MM.1S (cell line): ENCODE data around the gene RNFT2.
"Not testable (repeated sequence)": the region's sequence is repeated elsewhere in the genome, so short reads cannot be mapped to it uniquely, and the experiment has no call there.

Experiments
- DNase-seq: peaks from one replicate; pipeline ENCODE4 v3.0.0-alpha.2; 2015
- H2AFZ ChIP-seq: fragments of 300-600 bp; sonication (generic); 2 replicates; pipeline ENCODE4 v1.6.0; 2016; ENCODE audit warnings: antibody characterized with exemption, low read length
- H3F3A ChIP-seq: fragments of 300-600 bp; sonication (generic); 2 replicates; pipeline ENCODE4 v1.6.1; 2016; ENCODE audit warnings: mild to moderate bottlenecking, antibody characterized with exemption, low read length, moderate library complexity, mixed read lengths; ENCODE audit not compliant: insufficient read depth
- H3K27ac ChIP-seq: fragments of 300-600 bp; sonication (generic); 2 replicates; pipeline ENCODE4 v1.5.1; 2016; ENCODE audit warnings: mild to moderate bottlenecking, low read length
- H3K27me3 ChIP-seq: fragments of 300-600 bp; sonication (generic); replicated peaks from 2 replicates; pipeline ENCODE4 v1.6.0; 2016; ENCODE audit warnings: low read length; ENCODE audit not compliant: insufficient read depth
- H3K36me3 ChIP-seq: fragments of 300-600 bp; sonication (generic); replicated peaks from 2 replicates; pipeline ENCODE4 v1.6.1; 2016; ENCODE audit warnings: mild to moderate bottlenecking, low read length, mixed read lengths; ENCODE audit not compliant: insufficient read depth
- H3K4me1 ChIP-seq: fragments of 300-600 bp; sonication (generic); 2 replicates; pipeline ENCODE4 v1.6.1; 2016; ENCODE audit warnings: low read length, mixed read lengths
- H3K4me2 ChIP-seq: fragments of 300-600 bp; sonication (generic); 2 replicates; pipeline ENCODE4 v1.6.0; 2016; ENCODE audit warnings: low read depth, low read length
- H3K4me3 ChIP-seq: fragments of 300-600 bp; sonication (generic); 2 replicates; pipeline ENCODE4 v1.5.1; 2016; ENCODE audit warnings: low read length, mixed read lengths
- H3K79me2 ChIP-seq: fragments of 300-600 bp; sonication (generic); 2 replicates; pipeline ENCODE4 v1.6.1; 2016; ENCODE audit warnings: mixed run types, low read length, mixed read lengths
- H3K9ac ChIP-seq: fragments of 300-600 bp; sonication (generic); 2 replicates; pipeline ENCODE4 v1.6.1; 2016; ENCODE audit warnings: low read length, mixed read lengths
- H3K9me2 ChIP-seq: fragments of 300-600 bp; sonication (generic); replicated peaks from 2 replicates; pipeline ENCODE4 v1.6.1; 2016; ENCODE audit warnings: mild to moderate bottlenecking, low read length, mixed read lengths; ENCODE audit not compliant: insufficient read depth
- H3K9me3 ChIP-seq: fragments of 300-600 bp; sonication (generic); replicated peaks from 2 replicates; pipeline ENCODE4 v1.6.1; 2016; ENCODE audit warnings: mild to moderate bottlenecking, low read length, mixed read lengths; ENCODE audit not compliant: insufficient read depth
- H4K20me1 ChIP-seq: fragments of 300-600 bp; sonication (generic); 2 replicates; pipeline ENCODE4 v1.6.1; 2016; ENCODE audit warnings: mild to moderate bottlenecking, low read length, moderate library complexity, mixed read lengths; ENCODE audit not compliant: insufficient read depth
- EZH2 ChIP-seq: fragments of 300-600 bp; sonication (generic); optimal IDR thresholded peaks from 2 replicates; pipeline ENCODE3; 2017; ENCODE audit warnings: low read depth, mild to moderate bottlenecking, antibody characterized with exemption, low read length, mixed read lengths
- EZH2phosphoT487 ChIP-seq: fragments of 300-600 bp; sonication (generic); IDR thresholded peaks from 2 replicates; pipeline ENCODE4 v1.6.1; 2018; ENCODE audit warnings: antibody characterized with exemption, low read length
- TF ChIP-seq, protein P1 (sequence below): fragments of 300-600 bp; sonication (generic); IDR thresholded peaks from 2 replicates; pipeline ENCODE4 v1.5.1; 2016; ENCODE audit warnings: antibody characterized with exemption, low read length, mixed read lengths

Gene RNFT2

DNA sequence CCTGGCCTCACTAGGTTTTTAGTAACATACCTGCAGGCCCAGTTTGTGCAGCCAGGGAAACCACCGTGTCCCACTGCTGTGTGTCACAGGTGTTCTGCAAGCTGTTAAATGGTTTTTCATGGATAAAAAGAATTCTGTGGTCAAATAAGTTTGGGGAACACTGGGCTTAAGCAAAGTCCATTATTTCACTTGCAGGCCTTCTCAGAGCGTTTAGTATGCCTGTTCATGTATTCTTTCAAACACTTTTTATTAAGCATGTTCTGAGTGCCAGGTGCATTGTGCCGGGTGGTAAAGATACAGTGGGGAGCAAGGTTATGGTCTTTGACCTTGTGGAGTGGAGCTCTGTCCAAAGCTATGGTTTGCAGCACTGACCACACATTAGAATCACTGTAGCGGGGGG, 7.4 kb downstream of the RNFT2 start:
- Histone ChIP-seq H3K4me3 (no peak overlapping the region), H3K9me2 (no peaks in the 10 kb centered on the region), H3K27me3 (no peaks in the 10 kb centered on the region), H3K4me1 (no peaks in the 10 kb centered on the region), H3K4me2 (no peak overlapping the region), H3K9me3 (no peaks in the 10 kb centered on the region), H3K27ac (no peak overlapping the region), H3K79me2 (no peaks in the 10 kb centered on the region), H3K9ac (no peak overlapping the region), H3F3A (no peaks in the 10 kb centered on the region), H3K36me3 (no peaks in the 10 kb centered on the region), H4K20me1 (no peaks in the 10 kb centered on the region), H2AFZ (no peak overlapping the region)
- TF ChIP-seq EZH2phosphoT487 = no peak
- TF ChIP-seq, protein P1, sequence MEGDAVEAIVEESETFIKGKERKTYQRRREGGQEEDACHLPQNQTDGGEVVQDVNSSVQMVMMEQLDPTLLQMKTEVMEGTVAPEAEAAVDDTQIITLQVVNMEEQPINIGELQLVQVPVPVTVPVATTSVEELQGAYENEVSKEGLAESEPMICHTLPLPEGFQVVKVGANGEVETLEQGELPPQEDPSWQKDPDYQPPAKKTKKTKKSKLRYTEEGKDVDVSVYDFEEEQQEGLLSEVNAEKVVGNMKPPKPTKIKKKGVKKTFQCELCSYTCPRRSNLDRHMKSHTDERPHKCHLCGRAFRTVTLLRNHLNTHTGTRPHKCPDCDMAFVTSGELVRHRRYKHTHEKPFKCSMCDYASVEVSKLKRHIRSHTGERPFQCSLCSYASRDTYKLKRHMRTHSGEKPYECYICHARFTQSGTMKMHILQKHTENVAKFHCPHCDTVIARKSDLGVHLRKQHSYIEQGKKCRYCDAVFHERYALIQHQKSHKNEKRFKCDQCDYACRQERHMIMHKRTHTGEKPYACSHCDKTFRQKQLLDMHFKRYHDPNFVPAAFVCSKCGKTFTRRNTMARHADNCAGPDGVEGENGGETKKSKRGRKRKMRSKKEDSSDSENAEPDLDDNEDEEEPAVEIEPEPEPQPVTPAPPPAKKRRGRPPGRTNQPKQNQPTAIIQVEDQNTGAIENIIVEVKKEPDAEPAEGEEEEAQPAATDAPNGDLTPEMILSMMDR = no peak
- TF ChIP-seq EZH2 = no peak
- DNase-seq = no peak

DNA sequence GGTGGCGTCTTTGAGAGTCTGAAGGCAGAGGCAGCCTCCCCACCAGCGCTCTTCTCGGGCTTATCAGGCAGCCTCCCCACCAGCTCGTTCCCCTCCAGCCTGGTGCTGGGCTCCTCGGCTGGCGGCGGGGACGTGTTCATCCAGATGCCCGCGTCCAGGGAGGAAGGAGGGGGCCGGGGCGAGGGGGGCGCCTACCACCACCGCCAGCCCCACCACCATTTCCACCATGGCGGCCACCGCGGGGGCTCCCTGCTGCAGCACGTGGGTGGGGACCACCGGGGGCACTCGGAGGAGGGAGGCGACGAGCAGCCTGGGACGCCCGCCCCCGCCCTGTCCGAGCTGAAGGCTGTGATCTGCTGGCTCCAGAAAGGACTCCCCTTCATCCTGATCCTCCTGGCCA, 11.8 kb downstream of the RNFT2 start:
- Histone ChIP-seq H3K27me3 (no peaks in the 10 kb centered on the region), H3K4me3 (no peak overlapping the region), H2AFZ (no peak overlapping the region), H3K4me1 (no peaks in the 10 kb centered on the region), H4K20me1 (no peaks in the 10 kb centered on the region), H3K79me2 (no peaks in the 10 kb centered on the region), H3F3A (no peaks in the 10 kb centered on the region), H3K9ac (no peak overlapping the region), H3K27ac (no peak overlapping the region), H3K9me2 (no peaks in the 10 kb centered on the region), H3K36me3 (no peaks in the 10 kb centered on the region), H3K9me3 (no peaks in the 10 kb centered on the region), H3K4me2 (no peak overlapping the region)
- TF ChIP-seq EZH2 (no peak), EZH2phosphoT487 (no peak)
- TF ChIP-seq, protein P1 = no peak
- DNase-seq = no peak

- Histone ChIP-seq H3K4me3 (no peak overlapping the region), H4K20me1 (no peaks in the 10 kb centered on the region), H2AFZ (no peak overlapping the region), H3K79me2 (no peaks in the 10 kb centered on the region), H3K4me2 (no peak overlapping the region), H3K27ac (no peak overlapping the region), H3K36me3 (no peaks in the 10 kb centered on the region), H3K9ac (no peak overlapping the region), H3K9me3 (no peaks in the 10 kb centered on the region), H3K27me3 (no peaks in the 10 kb centered on the region), H3F3A (no peaks in the 10 kb centered on the region), H3K4me1 (no peaks in the 10 kb centered on the region), H3K9me2 (no peaks in the 10 kb centered on the region)
- TF ChIP-seq, protein P1 = no peak
- TF ChIP-seq EZH2phosphoT487 (no peak), EZH2 (no peak)
- DNase-seq = no peak
Measured at GRCh38 chr12:116750298-116750697, 12.2 kb downstream of the RNFT2 start.

DNA sequence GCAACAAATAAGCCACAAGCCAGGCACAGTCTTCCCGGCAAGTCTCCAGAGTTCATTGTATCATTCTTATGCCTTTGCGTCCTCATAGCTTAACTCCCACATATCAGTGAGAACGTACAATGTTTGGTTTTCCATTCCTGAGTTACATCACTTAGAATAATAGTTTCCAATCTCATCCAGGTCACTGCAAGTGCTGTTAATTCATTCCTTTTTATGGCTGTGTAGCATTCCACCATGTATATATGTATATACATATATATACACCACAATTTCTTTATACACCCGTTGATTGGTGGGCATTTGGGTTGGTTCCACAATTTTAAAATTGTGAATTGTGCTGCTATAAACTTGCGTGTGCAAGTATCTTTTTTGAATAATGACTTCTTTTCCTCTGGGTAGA, 16.0 kb downstream of the RNFT2 start:
- H4K20me1 ChIP-seq, H3K9ac ChIP-seq, DNase-seq, H3K36me3 ChIP-seq, H3K9me3 ChIP-seq, H3K27ac ChIP-seq, H3K27me3 ChIP-seq, H3K79me2 ChIP-seq, H3K4me3 ChIP-seq, H3K9me2 ChIP-seq, H3K4me1 ChIP-seq, H3F3A ChIP-seq, H2AFZ ChIP-seq, H3K4me2 ChIP-seq: not testable (repeated sequence)

DNA sequence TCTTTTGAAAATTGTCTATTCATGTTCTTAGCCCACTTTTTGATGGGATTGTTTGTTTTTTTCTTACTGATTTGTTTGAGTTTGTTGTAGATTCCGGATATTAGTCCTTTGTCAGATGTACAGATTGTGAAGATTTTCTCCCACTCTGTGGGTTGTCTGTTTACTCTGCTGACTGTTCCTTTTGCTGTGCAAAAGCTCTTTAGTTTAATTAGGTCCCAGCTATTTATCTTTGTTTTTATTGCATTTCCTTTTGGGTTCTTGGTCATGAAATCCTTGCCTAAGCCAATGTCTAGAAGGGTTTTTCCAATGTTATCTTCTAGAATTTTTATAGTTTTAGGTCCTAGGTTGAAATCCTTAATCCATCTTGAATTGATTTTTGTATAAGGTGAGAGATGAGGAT, 16.7 kb downstream of the RNFT2 start:
- H3K36me3 ChIP-seq, H2AFZ ChIP-seq, H4K20me1 ChIP-seq, H3K9me3 ChIP-seq, H3K27ac ChIP-seq, H3K79me2 ChIP-seq, H3K4me3 ChIP-seq, H3K27me3 ChIP-seq, H3K9ac ChIP-seq, H3K9me2 ChIP-seq, H3K4me2 ChIP-seq, H3K4me1 ChIP-seq, H3F3A ChIP-seq, DNase-seq: not testable (repeated sequence)
